B cell (primary cell): ENCODE results near the gene DCUN1D2. TPM values are rescaled to one million over a fixed set of nuclear protein-coding genes. Genes with fewer than 3 reads are reported as not detected.

Experiments
- ATAC-seq: fragments of 200-7000 bp; cut with Tn5 transposase; one replicate; pipeline ENCODE4 v1.10.0; 2021; ENCODE audit warnings: low read depth, mild to moderate bottlenecking, moderate number of reproducible peaks, moderate library complexity
- CTCF ChIA-PET: fragments of 350-600 bp; sonication (Branson Sonifier 250); formaldehyde crosslinking; loops from one replicate; lab custom pipeline; 2021; ENCODE audit warnings: antibody characterized with exemption, inconsistent platforms; lab: Charles Lee
- POLR2A ChIA-PET: fragments of 350-600 bp; sonication (Branson Sonifier 250); formaldehyde crosslinking; loops from one replicate; lab custom pipeline; 2021; ENCODE audit warnings: antibody characterized with exemption; lab: Charles Lee
- DNase-seq: peaks from one replicate; pipeline ENCODE4 v3.0.0; 2013
- H2AFZ ChIP-seq: 2 replicates; pipeline ENCODE4 v1.6.1; 2012; ENCODE audit warnings: mild to moderate bottlenecking, low read depth, low read length; ENCODE audit not compliant: insufficient read depth, poor library complexity, severe bottlenecking
- H3K27ac ChIP-seq, 2 donors: 1 replicate in 1 of 2; 2 replicates in 1 of 2; pipeline ENCODE4 v1.5.1; 2012 to 2013; ENCODE audit warnings: low read length in 2 of 2, mild to moderate bottlenecking in 2 of 2, moderate library complexity in 1 of 2
- H3K27me3 ChIP-seq, 4 experiments: fragments of 200-600 bp in 1 of 4; sonication (generic) in 1 of 4; replicated peaks in 1 of 4; 1 replicate in 2 of 4; 2 replicates in 2 of 4; pipeline versions ENCODE4 v1.6.1 to v1.7.0; 2013 to 2016; ENCODE audit warnings: low read length in 3 of 4, mild to moderate bottlenecking in 2 of 4, mixed read lengths in 1 of 4, moderate library complexity in 1 of 4; ENCODE audit not compliant: insufficient read depth in 4 of 4, control insufficient read depth in 3 of 4; ENCODE audit errors: control extremely low read depth in 1 of 4
- H3K36me3 ChIP-seq, 2 experiments: replicated peaks in 1 of 2; 1 replicate in 1 of 2; 2 replicates in 1 of 2; pipeline versions ENCODE4 v1.6.1 to v1.7.1; 2013; ENCODE audit warnings: low read length in 1 of 2; ENCODE audit not compliant: insufficient read depth in 2 of 2, control insufficient read depth in 1 of 2; ENCODE audit errors: control extremely low read depth in 1 of 2, extremely low read depth in 1 of 2
- H3K4me1 ChIP-seq, 2 donors: fragments of 200-600 bp in 1 of 2; sonication (generic) in 1 of 2; 1 replicate in 1 of 2; 2 replicates in 1 of 2; pipeline versions ENCODE4 v1.5.1 to v1.6.1; 2013 to 2017; ENCODE audit warnings: low read length in 2 of 2; ENCODE audit not compliant: control insufficient read depth in 2 of 2, insufficient read depth in 2 of 2
- H3K4me2 ChIP-seq: replicated peaks from 2 replicates; pipeline ENCODE3; 2012; ENCODE audit warnings: mild to moderate bottlenecking, low read depth, low read length; ENCODE audit not compliant: poor library complexity, severe bottlenecking
- H3K4me3 ChIP-seq, 5 experiments: fragments of 200-600 bp in 1 of 5; sonication (generic) in 1 of 5; 1 replicate in 3 of 5; 2 replicates in 2 of 5; pipeline versions ENCODE4 v1.5.1 to v1.7.0; 2011 to 2016; ENCODE audit warnings: low read length in 4 of 5, mild to moderate bottlenecking in 4 of 5, low read depth in 2 of 5, control low read depth in 1 of 5, moderate library complexity in 1 of 5; ENCODE audit not compliant: insufficient read depth in 1 of 5; ENCODE audit errors: control extremely low read depth in 1 of 5, extremely low read depth in 1 of 5
- H3K79me2 ChIP-seq: fragments of 200-600 bp; sonication (generic); one replicate; pipeline ENCODE4 v1.6.0; 2016; ENCODE audit warnings: low read length; ENCODE audit not compliant: control insufficient read depth, insufficient read depth
- H3K9ac ChIP-seq: fragments of 200-600 bp; sonication (generic); 2 replicates; pipeline ENCODE4 v1.6.1; 2017; ENCODE audit warnings: mild to moderate bottlenecking, low read length, moderate library complexity
- H3K9me3 ChIP-seq, 3 donors: one replicate each; pipeline versions ENCODE4 v1.6.1 to v1.7.1; 2013; ENCODE audit warnings: low read length in 2 of 3; ENCODE audit not compliant: control insufficient read depth in 2 of 3, insufficient read depth in 1 of 3; ENCODE audit errors: control extremely low read depth in 1 of 3
- H4K20me1 ChIP-seq: 2 replicates; pipeline ENCODE4 v1.6.0; 2012; ENCODE audit warnings: mild to moderate bottlenecking, low read length; ENCODE audit not compliant: insufficient read depth, control insufficient read depth, poor library complexity, severe bottlenecking
- H3K27ac Mint-ChIP-seq: one replicate; pipeline ENCODE4 v1.8.0; 2021; ENCODE audit warnings: mixed read lengths
- H3K27me3 Mint-ChIP-seq: one replicate; pipeline ENCODE4 v1.8.0; 2021; ENCODE audit warnings: mixed read lengths
- H3K4me1 Mint-ChIP-seq: one replicate; pipeline ENCODE4 v1.8.0; 2021; ENCODE audit warnings: mixed read lengths
- H3K4me3 Mint-ChIP-seq: one replicate; pipeline ENCODE4 v1.8.0; 2021; ENCODE audit warnings: mixed read lengths
- H3K9me3 Mint-ChIP-seq: one replicate; pipeline ENCODE4 v1.8.0; 2022; ENCODE audit warnings: mixed read lengths; ENCODE audit not compliant: insufficient read depth
- CTCF ChIP-seq: fragments of 200-600 bp; IDR thresholded peaks from one replicate; pipeline ENCODE4 v1.8.0; 2022; ENCODE audit warnings: antibody characterized with exemption, mild to moderate bottlenecking
- EZH2 ChIP-seq: IDR thresholded peaks from 2 replicates; pipeline ENCODE4 v1.6.1; 2012; ENCODE audit warnings: borderline replicate concordance, low read depth, mild to moderate bottlenecking, moderate library complexity, low read length; ENCODE audit not compliant: insufficient read depth, poor library complexity, severe bottlenecking
- WGBS: methylation state at CpG from one replicate; pipeline ENCODE4 v1.1.5; 2013; ENCODE audit warnings: missing lambda C conversion rate; ENCODE audit not compliant: insufficient coverage; 5-methylcytosine and 5-hydroxymethylcytosine counted together
- intact Hi-C: fragments of 100-400 bp; cut with micrococcal nuclease; formaldehyde crosslinking; loops from one replicate; pipeline ENCODE4 v1.10.0; 2022
- polyA plus RNA-seq: library from polyadenylated mRNA; depleted of rRNA; stranded (reverse); fragments of >200 nt; gene quantifications from 2 replicates; pipeline ENCODE4 v1.2.3, GENCODE V29; 2012
- total RNA-seq, 2 donors: library from RNA; stranded (reverse); fragments of 120-200 nt in 1 of 2; gene quantifications; 1 replicate in 1 of 2; 2 replicates in 1 of 2; pipeline versions ENCODE4 v1.2.3 to v1.2.4, GENCODE V29; 2013 to 2022

DCUN1D2 gene
- total and polyA plus RNA-seq, 2 donors (not counting 1 experiment from before 2014, with no cell fraction given) = 15.3 to 41.3 TPM

- CTCF ChIA-PET = interaction anchor here (0.6 to 1.6 kb wide), 3 partner anchors 56 to 480 kb away, joined by 3 to 4 read pairs (median 4); partner anchors contain the start of gene MCF2L
- 90% methylated on average over 11 of the region's 13 CpGs for WGBS
- Mint-ChIP-seq H3K27me3 (no peaks in the 10 kb centered on the region), H3K27ac (peak overlapping the region; percentile 72), H3K4me3 (peak overlapping the region; percentile 16), H3K9me3 (no peaks in the 10 kb centered on the region), H3K4me1 (peaks cover 28% of the 10 kb centered on the region)
- Histone ChIP-seq H3K27me3 (peaks cover 0 to 3% (median 0%) of the 10 kb centered on the region in 4 experiments), H3K79me2 (no peaks in the 10 kb centered on the region), H3K4me1 (peaks cover 11 to 20% of the 10 kb centered on the region in 2 donors), H3K36me3 (no peaks in the 10 kb centered on the region), H3K9me3 (no peaks in the 10 kb centered on the region), H3K4me3 (peak overlapping the region in 1 of 5 experiments; percentile 35), H3K4me2 (peak overlapping the region; percentile 35), H4K20me1 (no peaks in the 10 kb centered on the region), H2AFZ (no peak overlapping the region), H3K9ac (no peak overlapping the region), H3K27ac (peak overlapping the region in 1 of 2 donors; percentile 18)
- no peak for TF ChIP-seq CTCF
- TF ChIP-seq EZH2 = no peak
- ATAC-seq (no peak), DNase-seq (no peak)
- POLR2A ChIA-PET = no interaction called here
- intact Hi-C loops = loop anchor here (2.0 to 5.0 kb wide), 2 partner anchors 153 to 175 kb away; partner anchors contain the start of gene LAMP1
Measured at GRCh38 chr13:113449693-113450347, 40.7 kb downstream of the DCUN1D2 start.
